GM12873 (cell line): ENCODE results near the gene CEACAM18.

Experiments
- TF ChIP-seq, protein P1 (sequence below): IDR thresholded peaks from 2 replicates; pipeline ENCODE4 v1.5.1; 2012; ENCODE audit warnings: low read depth, mild to moderate bottlenecking, moderate library complexity, low read length, control low read depth; ENCODE audit not compliant: insufficient read depth; ENCODE audit errors: missing control alignments

Gene CEACAM18

GRCh38 chr19:51466723-51467122, 11.6 kb upstream of the CEACAM18 start:
- TF ChIP-seq, protein P1, sequence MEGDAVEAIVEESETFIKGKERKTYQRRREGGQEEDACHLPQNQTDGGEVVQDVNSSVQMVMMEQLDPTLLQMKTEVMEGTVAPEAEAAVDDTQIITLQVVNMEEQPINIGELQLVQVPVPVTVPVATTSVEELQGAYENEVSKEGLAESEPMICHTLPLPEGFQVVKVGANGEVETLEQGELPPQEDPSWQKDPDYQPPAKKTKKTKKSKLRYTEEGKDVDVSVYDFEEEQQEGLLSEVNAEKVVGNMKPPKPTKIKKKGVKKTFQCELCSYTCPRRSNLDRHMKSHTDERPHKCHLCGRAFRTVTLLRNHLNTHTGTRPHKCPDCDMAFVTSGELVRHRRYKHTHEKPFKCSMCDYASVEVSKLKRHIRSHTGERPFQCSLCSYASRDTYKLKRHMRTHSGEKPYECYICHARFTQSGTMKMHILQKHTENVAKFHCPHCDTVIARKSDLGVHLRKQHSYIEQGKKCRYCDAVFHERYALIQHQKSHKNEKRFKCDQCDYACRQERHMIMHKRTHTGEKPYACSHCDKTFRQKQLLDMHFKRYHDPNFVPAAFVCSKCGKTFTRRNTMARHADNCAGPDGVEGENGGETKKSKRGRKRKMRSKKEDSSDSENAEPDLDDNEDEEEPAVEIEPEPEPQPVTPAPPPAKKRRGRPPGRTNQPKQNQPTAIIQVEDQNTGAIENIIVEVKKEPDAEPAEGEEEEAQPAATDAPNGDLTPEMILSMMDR = no peak

DNA sequence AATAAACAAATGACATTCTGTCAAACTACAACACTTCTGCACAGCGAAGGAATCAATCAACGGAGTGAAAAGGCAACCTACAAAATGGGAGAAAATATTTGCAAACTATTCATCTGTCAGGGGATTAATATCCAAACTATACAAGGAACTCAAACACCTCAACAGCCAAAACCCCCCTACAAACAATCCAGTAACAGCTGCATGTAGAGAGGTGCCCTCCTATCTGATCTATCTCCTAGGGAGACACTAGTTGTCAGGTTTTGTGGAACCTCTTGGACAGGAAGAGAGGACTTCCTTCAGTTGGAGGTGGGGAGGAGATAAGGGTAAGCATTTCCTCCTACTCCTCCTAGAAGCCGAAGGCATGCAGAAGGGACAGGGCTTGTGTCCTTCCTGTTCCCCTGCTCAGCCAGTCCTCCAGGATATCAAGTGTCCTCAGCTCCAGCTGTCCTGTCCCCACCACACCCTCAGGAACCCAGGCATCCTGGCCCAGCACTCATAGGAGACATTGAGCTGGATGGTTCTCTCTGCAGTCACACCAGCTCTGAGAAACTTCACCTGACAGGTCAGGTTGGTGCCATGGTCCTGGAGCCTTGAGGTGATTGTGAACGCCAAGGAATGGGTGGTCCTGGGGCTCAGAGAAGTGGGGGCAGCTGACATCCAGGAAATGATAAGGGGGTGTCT, 10.3 kb upstream of the CEACAM18 start:
- TF ChIP-seq, protein P1 = no peak

DNA sequence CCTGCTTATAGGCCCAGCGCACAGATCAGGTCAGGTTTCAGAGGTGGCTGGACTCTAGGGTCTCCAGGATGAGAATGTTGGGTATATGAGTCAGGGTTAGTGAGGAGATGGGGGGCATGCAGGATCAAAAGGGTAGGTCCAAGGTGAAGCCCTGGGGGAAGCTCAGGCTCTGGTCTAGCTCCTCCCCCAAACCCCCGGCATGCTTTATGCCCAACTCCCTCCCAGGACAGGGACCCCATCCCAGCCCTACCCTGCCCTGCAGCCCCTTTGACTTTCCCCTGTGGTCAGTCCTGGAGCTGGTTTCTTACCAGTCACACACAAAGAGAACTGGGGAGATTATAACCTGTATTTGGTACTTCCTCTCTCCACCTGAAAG, 9.8 kb upstream of the CEACAM18 start:
- TF ChIP-seq, protein P1 = no peak

DNA sequence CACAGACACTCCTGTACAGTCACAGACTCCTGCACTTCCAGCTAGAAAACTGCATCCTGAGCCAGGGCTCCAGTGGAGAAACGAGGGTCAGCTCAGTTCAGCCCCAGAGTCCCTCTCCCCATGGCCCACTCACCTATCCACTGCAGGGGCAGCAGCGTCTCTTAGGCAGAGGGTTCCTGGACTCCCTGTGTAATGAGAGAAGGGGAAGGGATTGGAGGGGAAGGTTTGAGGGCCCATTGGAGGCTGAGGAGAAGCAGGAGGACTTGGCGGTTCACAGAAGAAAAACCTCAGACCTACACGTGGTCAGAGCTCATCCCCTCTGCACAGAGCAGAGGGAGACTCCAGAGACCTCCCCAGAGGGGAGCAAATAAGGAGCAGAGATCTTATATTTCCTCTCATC, 9.2 kb upstream of the CEACAM18 start:
- TF ChIP-seq, protein P1 = no peak

GRCh38 chr19:51469629-51470028, 8.7 kb upstream of the CEACAM18 start:
- TF ChIP-seq, protein P1 = no peak

DNA sequence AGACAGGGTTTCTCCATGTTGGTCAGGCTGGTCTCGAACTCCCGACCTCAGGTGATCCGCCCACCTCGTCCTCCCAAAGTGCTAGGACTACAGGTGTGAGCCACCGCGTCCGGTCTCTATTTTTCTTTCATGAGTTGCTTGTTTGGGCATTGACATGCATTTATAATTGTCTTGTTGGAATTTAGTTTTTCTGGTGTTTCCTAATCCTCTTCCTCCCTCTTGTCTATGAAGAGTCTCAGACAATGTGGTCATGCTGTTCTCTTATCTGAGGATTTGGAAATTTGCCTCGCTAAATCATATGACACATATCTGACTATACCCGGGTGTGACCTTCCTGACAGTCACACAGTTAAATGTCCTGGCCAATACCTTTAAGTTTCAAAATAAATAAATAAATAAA, 7.4 kb upstream of the CEACAM18 start:
- TF ChIP-seq, protein P1 = no peak

DNA sequence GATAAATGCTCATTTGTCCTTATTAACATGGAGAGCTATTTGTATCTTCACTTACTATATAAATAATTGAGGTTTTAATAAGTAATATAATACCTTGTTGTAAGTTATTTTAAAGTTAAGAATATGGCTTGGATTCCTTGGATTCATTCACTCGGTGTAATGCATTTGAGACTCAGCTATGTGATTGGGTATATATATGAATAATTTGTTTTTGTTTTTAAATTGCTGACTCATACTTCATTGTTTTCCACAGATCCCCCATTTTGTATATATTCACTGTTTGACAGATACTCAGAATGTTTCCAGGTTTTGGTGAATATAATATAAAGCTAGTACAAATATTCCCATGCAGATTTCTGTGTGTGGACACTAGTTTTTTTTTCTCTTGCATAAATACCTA, 6.8 kb upstream of the CEACAM18 start:
- TF ChIP-seq, protein P1 = no peak
